Right kidney (tissue), 1 donor: ENCODE data around the gene FBXO34.
"Not testable (repeated sequence)": the region's sequence is repeated elsewhere in the genome, so short reads cannot be mapped to it uniquely, and the experiment has no call there.

Source experiments
- DNase-seq: peaks from one replicate; pipeline ENCODE4 v3.0.0-alpha.2; 2016

The FBXO34 gene

GRCh38 chr14:55382483-55382882 lies 111.3 kb downstream of the FBXO34 start:
- DNase-seq = no peak

GRCh38 chr14:55383056-55383466 lies 111.8 kb downstream of the FBXO34 start:
- DNase-seq = not testable (repeated sequence)

- no peak for DNase-seq
These were observed 112.4 kb downstream of the FBXO34 start for GRCh38 chr14:55383541-55384140.

- no peak for DNase-seq
These were observed 113.3 kb downstream of the FBXO34 start for GRCh38 chr14:55384536-55384935.

GRCh38 chr14:55386037-55386808 lies 115.0 kb downstream of the FBXO34 start:
- no peak for DNase-seq

- no peak for DNase-seq
These were observed 115.9 kb downstream of the FBXO34 start for GRCh38 chr14:55387121-55387520.

- DNase-seq = no peak
These were observed 116.9 kb downstream of the FBXO34 start for GRCh38 chr14:55388160-55388559.

- no peak for DNase-seq
These were observed 118.1 kb downstream of the FBXO34 start for GRCh38 chr14:55389330-55389729.

GRCh38 chr14:55398679-55399078 lies 127.5 kb downstream of the FBXO34 start:
- no peak for DNase-seq

- no peak for DNase-seq
These were observed 128.0 kb downstream of the FBXO34 start for GRCh38 chr14:55399183-55399582.

- DNase-seq = no peak
These were observed 128.6 kb downstream of the FBXO34 start for GRCh38 chr14:55399852-55400251.

- no peak for DNase-seq
These were observed 130.5 kb downstream of the FBXO34 start for GRCh38 chr14:55401751-55402150.
